HCT116 (cell line): ENCODE data around the gene GRB2.

Experiments used
- CEBPB ChIP-seq: IDR thresholded peaks from 2 replicates; pipeline ENCODE4 v1.6.1; 2012; ENCODE audit warnings: low read depth
- EZH2 ChIP-seq: fragments of 200-600 bp; sonication (generic); IDR thresholded peaks from 2 replicates; pipeline ENCODE4 v1.6.1; 2017; ENCODE audit warnings: antibody characterized with exemption, mixed run types
- FOSL1 ChIP-seq: IDR thresholded peaks from 2 replicates; pipeline ENCODE4 v1.6.1; 2012; ENCODE audit warnings: low read depth
- POLR2A ChIP-seq: IDR thresholded peaks from 2 replicates; pipeline ENCODE4 v1.7.0; 2011; ENCODE audit warnings: borderline replicate concordance; ENCODE audit not compliant: insufficient read depth, insufficient read length; ENCODE audit errors: extremely low read depth
- POLR2AphosphoS5 ChIP-seq: IDR thresholded peaks from 2 replicates; pipeline ENCODE4 v1.6.1; 2011; ENCODE audit warnings: mild to moderate bottlenecking, low read depth, low read length, moderate library complexity
- RAD21 ChIP-seq: IDR thresholded peaks from 2 replicates; pipeline ENCODE4 v1.6.1; 2012; ENCODE audit warnings: low read depth, mild to moderate bottlenecking
- SP1 ChIP-seq: IDR thresholded peaks from 2 replicates; pipeline ENCODE4 v1.6.1; 2012; ENCODE audit warnings: low read depth
- YY1 ChIP-seq: IDR thresholded peaks from 2 replicates; pipeline ENCODE4 v1.6.1; 2011; ENCODE audit warnings: low read length, low read depth, moderate library complexity, mild to moderate bottlenecking; ENCODE audit not compliant: insufficient replicate concordance; ENCODE audit errors: extremely low read depth
- TF ChIP-seq, protein P1 (sequence below), 3 experiments: fragments of 200-600 bp in 1 of 3; sonication (generic) in 1 of 3; IDR thresholded peaks in 2 of 3; conservative IDR thresholded peaks in 1 of 3; 2 replicates each; pipeline ENCODE4 v1.5.1; 2012 to 2017; ENCODE audit warnings: low read depth in 2 of 3, low read length in 2 of 3, antibody characterized with exemption in 1 of 3, borderline replicate concordance in 1 of 3, control low read depth in 1 of 3, mild to moderate bottlenecking in 1 of 3, mixed read lengths in 1 of 3, mixed run types in 1 of 3, moderate library complexity in 1 of 3; ENCODE audit not compliant: insufficient read depth in 1 of 3
- TF ChIP-seq, protein P2 (sequence below): IDR thresholded peaks from 2 replicates; pipeline ENCODE4 v1.6.1; 2012
- TF ChIP-seq, protein P3 (sequence below): IDR thresholded peaks from 2 replicates; pipeline ENCODE4 v1.6.1; 2012; ENCODE audit warnings: low read depth

DNA sequence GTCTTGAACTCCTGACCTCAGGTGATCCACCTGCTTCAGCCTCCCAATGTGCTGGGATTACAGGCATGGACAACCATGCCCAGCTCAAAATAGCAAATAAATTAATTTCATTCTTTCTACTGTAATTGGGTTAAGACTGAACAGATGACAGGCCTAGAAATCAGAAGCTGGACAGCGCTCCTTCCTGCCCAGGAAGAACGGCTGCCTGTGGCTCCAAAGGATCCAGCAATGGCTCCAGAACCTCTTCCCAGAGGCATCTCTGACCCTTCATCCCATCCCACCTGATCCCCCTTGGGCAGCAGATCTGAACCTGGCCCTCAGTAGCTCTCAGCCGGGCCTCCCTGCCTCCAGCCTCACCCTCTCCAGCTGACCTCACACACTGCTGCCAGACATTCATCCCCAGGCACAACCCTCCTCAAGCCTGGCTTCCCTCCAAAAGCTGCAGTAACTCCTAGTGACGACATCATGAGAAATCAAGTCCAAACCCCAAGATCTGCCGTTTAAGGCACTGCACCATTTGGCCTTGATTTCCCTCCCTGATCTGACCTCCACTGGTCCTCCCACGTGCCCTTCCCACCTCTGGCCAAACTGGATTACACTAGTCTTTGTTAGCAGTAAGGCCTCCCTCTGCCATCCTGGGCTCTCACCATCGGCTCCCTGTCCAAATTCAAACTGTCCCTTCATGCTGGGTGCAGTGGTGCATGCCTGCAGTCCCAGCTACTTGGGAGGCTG lies 131.3 kb downstream of the GRB2 start:
- TF ChIP-seq, protein P1, sequence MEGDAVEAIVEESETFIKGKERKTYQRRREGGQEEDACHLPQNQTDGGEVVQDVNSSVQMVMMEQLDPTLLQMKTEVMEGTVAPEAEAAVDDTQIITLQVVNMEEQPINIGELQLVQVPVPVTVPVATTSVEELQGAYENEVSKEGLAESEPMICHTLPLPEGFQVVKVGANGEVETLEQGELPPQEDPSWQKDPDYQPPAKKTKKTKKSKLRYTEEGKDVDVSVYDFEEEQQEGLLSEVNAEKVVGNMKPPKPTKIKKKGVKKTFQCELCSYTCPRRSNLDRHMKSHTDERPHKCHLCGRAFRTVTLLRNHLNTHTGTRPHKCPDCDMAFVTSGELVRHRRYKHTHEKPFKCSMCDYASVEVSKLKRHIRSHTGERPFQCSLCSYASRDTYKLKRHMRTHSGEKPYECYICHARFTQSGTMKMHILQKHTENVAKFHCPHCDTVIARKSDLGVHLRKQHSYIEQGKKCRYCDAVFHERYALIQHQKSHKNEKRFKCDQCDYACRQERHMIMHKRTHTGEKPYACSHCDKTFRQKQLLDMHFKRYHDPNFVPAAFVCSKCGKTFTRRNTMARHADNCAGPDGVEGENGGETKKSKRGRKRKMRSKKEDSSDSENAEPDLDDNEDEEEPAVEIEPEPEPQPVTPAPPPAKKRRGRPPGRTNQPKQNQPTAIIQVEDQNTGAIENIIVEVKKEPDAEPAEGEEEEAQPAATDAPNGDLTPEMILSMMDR (IDR thresholded peaks at IDR 0.05 in 2 of 3, conservative IDR thresholded peaks at IDR 0.05 in 1 of 3; ENCODE audit: borderline replicate concordance in 1 of 3, insufficient read depth in 1 of 3, low read depth in 2 of 3, low read length in 2 of 3): no peak
- TF ChIP-seq, protein P2, sequence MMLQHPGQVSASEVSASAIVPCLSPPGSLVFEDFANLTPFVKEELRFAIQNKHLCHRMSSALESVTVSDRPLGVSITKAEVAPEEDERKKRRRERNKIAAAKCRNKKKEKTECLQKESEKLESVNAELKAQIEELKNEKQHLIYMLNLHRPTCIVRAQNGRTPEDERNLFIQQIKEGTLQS: no peak
- TF ChIP-seq YY1 (no peak), FOSL1 (no peak), RAD21 (no peak), POLR2A (no peak), EZH2 (no peak), CEBPB (no peak), POLR2AphosphoS5 (no peak), SP1 (no peak)
- TF ChIP-seq, protein P3, sequence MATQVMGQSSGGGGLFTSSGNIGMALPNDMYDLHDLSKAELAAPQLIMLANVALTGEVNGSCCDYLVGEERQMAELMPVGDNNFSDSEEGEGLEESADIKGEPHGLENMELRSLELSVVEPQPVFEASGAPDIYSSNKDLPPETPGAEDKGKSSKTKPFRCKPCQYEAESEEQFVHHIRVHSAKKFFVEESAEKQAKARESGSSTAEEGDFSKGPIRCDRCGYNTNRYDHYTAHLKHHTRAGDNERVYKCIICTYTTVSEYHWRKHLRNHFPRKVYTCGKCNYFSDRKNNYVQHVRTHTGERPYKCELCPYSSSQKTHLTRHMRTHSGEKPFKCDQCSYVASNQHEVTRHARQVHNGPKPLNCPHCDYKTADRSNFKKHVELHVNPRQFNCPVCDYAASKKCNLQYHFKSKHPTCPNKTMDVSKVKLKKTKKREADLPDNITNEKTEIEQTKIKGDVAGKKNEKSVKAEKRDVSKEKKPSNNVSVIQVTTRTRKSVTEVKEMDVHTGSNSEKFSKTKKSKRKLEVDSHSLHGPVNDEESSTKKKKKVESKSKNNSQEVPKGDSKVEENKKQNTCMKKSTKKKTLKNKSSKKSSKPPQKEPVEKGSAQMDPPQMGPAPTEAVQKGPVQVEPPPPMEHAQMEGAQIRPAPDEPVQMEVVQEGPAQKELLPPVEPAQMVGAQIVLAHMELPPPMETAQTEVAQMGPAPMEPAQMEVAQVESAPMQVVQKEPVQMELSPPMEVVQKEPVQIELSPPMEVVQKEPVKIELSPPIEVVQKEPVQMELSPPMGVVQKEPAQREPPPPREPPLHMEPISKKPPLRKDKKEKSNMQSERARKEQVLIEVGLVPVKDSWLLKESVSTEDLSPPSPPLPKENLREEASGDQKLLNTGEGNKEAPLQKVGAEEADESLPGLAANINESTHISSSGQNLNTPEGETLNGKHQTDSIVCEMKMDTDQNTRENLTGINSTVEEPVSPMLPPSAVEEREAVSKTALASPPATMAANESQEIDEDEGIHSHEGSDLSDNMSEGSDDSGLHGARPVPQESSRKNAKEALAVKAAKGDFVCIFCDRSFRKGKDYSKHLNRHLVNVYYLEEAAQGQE: no peak
